ENCODE data around the gene SH3D19.
"Not testable (repeated sequence)": the region's sequence is repeated elsewhere in the genome, so short reads cannot be mapped to it uniquely, and the experiment has no call there.

Gene SH3D19

DNA sequence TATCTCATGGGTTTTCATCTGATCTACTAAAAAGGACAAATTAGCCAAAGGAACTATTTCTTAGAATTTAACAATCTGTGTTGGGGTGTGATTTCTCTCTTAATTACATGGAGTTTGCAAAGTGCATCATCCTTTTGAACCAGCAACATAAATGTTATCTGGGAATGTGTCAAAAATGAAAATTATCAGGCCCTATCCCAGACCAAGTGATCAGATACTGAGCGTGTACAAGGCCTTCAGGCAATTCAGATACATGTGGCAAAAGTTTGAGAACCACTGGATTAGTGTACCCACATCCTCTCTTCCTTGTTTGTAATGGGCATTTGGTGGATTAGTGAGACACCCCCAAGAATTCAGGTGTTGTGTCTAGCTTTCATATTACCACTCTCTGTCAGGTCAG is 3.8 kb downstream of the SH3D19 start:
- DNase-seq (ENCODE audit: low read depth): no peak

DNA sequence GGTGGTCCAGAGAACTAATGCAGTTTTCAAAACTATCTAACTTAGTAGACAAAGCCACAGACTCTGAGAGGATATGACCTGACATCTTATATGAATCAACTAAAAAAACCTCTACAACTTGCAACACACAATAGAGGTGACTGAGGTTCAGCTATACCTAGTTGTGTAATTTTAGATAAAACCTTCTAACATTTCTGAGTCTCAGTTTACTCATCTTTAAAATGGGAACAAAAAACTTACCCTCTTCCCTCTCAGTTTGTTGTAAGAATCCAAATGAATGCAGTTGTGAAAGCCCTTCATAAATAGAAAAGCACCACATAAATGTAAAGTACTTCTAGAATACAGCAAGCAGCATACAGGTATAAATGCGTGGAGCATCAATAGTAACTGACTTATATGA is 5.9 kb downstream of the SH3D19 start:
- no peak for DNase-seq (ENCODE audit: low read depth)

DNA sequence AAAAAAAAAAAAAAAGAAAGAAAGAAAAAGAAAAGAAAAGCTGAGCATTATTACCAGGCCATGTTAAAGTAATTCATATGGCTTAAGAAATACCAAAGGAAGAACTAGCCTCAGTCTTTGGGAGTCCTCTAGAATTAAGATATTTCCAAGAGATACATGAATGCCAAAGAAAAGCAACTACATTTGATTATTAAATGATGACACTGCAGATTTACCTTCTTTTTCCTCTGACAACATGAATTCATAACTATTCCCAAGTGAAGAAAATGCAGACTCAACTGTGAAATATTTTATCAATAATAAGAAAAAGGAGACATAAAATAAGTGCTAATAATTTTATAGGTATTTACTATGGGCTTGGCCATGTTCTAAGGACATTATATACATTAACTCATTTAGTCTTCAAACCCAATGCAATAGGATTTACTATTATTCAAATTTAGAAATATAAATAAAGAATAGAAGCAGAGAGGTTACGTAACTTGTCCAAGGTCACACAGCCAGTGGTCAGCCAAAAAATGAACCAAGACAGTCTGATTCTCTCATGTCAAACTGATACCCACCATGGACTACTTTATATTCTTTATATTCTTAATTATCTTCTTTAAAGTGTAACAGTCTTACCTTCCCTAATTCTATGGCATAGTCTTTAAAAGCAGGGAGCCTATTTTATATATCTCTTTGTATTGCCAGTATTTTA is 6.9 kb downstream of the SH3D19 start:
- no peak for DNase-seq (ENCODE audit: low read depth)

DNA sequence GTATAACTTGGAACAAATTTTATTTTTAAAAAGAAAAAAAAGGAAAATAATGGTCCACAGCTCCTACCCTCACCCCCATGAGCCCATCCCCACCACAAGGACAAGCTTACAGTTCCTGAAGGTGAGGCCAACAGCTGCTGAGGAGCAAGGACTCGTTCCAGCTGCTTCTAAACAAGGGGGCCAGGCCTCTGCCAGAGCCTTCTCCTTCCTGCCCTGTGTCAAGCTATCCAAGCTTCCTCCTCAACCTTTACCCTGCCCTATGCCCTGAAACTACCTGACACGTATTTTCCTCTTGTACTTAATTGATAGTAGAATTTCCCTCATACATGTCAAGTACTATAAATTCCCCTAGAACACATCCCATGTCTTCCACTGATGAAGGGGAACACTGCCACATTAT is 8.8 kb downstream of the SH3D19 start:
- no peak for DNase-seq (ENCODE audit: low read depth)

DNA sequence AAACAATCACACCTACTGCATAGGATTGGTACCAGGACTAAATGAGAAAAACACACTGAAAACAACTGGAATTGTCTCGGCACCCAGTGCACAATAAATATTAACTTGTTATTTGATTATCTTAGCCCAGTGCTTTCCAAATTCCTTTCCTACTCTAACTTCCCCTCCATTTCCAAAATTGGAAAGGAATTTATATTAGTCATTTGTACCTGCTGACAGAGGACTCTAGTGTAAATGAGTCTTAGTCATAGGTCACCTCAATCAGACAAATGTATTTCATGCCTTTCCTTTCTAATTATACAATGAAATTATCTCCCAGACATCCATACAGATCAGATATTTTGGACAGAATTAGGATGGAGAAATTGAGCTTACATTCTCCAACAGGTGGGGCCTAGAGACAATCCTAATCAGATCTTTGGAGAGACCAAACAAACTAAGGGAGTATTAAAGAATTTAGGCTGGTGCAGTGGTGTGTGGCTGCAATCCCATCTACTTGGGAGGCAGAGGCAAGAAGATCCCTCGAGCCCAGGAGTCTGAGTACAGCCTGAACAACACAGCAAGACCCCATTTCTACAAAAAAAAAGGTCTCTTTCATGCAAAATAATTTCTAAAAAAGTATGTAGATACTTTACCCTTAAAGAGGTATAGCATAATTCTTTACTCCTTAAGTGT is 10.1 kb downstream of the SH3D19 start:
- DNase-seq (ENCODE audit: low read depth): no peak

DNA sequence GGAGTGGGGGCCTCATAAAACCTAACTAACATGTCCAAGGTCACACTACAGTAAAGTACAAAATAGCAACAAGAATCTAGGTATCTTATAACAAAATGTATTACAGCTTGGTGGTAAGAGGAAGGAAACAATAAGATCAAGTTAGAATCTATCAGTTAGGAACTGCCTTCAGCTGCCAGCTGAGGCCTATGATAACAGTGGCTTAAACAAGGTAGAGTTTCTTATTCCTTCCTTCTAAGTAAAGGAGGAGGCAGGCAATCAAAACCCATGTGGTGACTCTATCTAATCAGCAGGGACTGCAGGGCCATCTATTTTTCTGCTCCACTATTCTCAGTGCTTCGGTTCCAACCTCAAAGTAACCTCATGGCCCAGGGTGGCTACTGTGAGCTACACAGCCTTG is 10.9 kb downstream of the SH3D19 start:
- no peak for DNase-seq (ENCODE audit: low read depth)

DNA sequence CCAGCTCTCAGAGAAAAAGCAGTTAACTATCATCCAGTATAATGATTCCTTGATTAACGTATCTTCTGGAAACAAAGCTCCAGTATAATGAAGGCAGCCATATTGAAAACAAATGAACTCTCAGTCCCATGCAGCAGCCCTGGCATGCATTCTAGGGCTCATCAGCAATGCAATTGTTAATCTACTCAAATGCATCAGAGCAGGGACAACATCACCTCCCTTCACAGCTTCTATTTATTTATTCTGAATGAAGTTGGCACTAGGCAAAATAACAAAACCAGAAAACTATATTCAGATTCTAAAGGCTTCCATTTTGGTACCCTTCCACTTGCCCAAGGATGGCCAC is 11.4 kb downstream of the SH3D19 start:
- DNase-seq (ENCODE audit: low read depth): no peak

DNA sequence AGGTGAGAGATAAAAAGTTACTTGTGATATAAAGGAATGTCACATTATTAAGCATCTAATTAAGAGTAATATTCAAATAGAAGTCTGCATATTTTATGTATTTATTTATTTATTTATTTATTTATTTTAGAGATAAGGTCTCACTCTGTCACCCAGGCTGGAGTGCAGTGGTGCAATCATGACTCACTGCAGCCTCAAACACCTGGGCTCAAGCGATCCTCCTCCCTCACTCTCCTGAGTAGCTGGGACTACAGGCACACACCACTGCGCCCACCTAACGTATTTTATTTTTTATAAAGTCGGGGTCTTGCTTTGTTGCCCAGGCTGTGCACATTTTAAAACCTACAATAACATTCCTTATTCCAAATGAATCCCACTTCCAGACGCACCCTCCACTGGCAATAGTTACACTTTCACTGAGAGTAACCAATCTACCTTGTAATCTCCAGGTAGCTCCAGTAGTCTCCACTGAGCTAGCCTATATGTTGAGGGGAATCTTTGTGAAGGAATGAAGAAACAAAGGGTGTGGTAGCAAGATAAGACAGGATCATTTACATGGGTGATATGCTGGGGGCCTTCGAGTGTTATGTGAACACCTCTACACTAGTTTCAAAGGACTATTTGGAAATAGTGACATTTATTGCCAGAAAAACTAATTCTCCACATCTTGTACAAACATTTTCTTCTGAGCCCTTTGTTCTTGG is 11.9 kb downstream of the SH3D19 start:
- no peak for DNase-seq (ENCODE audit: low read depth)

DNA sequence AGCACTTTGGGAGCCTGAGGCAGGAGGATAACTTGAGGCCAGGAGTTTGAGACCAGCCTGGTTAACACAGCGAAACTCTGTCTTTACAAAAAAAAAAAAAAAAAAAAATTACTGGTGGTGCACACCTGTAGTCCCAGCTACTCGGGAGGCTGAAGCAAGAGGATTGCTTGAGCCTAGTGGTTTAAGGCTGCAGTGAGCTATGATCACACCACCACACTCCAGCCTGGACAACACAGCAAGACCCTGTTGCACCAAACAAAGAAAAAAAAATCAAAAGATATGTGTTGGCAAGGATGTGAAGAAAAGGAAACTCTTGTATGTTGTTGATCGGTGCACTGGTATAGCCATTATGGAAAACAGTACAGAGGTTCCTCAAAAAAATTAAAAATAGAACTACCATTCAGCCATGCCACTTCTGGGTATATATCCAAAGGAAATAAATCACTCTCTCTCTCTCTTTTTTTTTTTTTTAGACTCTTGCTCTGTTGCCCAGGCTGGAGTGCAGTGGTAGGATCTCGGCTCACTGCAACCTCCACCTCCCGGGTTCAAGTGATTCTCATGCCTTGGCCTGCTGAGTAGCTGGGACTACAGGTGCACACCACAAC is 15.2 kb downstream of the SH3D19 start:
- DNase-seq (ENCODE audit: low read depth): no peak

DNA sequence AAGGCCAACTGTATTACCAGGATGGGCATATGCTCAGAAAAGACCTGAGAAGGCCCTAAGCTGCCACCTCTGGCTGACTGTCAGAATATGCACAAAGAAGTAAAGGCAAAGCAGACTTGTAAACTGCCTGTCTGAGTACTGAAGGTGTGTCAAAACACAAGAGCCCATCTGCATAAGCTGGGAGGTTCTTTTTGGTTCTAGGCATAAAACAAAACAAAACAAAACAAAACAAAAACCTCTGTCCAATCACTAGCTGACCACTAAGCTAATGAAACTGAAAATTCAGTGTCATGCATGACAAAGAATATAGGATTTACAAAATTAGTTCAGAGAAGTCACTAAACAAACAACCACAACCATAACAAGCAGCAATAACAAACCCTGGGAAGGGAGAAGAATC is 20.6 kb downstream of the SH3D19 start:
- DNase-seq (ENCODE audit: low read depth): no peak

DNA sequence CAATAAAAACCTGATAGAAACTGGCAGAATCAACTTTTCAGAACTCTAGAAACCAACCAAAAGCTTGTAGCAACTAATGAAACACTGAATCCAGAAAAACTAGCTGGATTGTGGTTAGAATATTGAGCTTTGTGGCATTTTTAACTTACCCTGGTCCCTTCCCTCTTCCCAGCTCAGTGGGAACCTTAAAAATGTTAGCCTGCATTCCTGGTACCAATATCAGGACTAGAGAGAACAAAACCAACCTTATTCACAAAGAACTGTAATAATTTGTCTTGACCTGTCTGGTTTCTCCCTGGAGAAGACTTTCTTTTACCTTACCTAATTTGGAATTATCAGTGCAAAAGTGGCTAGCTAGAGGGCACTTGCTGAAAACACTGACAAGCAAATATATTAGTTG is 21.2 kb downstream of the SH3D19 start:
- no peak for DNase-seq (ENCODE audit: low read depth)

DNA sequence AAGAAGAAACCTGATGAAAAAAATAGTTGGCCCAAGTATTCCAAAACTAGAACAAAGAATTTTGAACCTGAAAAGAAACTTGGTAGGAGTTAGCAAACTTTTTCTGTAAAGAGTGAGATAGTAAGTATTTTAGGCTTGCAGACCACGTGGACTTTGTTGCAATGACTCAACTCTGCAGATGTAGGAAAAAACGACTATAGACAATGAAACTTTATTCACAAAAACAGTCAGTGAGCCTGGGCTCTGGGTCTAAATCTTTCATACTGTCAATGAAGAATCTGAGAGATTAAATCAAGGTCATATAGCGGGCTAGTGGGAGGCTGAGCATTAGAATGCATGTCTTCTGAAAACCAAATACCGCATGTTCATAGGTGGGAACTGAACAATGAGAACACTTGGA is 23.0 kb downstream of the SH3D19 start:
- DNase-seq (ENCODE audit: low read depth): no peak

DNA sequence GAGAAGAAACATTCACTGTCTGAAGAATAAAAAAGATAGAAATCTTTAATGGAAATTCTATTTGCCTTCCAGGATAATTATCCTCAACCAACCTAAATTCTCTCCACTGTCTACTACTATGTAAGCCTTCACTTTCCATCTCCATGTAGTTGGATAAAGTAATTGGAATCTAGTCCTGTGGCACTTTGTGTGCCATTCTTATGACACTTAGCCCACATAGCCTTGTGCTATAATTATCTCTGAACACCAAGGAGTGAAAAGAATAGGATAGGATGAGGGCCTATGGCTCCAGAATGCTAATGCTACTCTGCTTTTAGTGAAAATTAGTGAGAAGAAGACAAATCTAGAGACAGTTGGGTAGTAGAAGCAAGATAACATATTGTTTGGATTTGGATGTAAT is 28.2 kb downstream of the SH3D19 start:
- DNase-seq (ENCODE audit: low read depth): no peak

DNA sequence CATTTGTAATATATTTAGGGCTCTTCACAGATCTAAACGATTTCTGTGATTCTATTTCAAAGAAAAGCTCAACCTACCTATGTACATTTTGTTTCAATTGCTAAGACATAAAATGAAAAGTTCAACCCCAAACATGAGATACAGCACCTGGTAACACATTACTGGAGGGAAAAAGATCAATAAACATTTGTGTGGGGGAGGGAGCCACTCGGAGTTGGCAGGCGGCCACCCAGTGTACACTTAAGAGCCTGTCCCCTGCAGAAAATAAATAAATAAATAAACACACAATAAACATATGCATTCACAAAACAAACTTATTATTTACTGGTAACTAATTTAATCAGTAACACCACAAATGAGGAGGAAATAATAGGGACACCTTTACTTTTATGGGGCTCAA is 29.2 kb downstream of the SH3D19 start:
- DNase-seq (ENCODE audit: low read depth): no peak

DNA sequence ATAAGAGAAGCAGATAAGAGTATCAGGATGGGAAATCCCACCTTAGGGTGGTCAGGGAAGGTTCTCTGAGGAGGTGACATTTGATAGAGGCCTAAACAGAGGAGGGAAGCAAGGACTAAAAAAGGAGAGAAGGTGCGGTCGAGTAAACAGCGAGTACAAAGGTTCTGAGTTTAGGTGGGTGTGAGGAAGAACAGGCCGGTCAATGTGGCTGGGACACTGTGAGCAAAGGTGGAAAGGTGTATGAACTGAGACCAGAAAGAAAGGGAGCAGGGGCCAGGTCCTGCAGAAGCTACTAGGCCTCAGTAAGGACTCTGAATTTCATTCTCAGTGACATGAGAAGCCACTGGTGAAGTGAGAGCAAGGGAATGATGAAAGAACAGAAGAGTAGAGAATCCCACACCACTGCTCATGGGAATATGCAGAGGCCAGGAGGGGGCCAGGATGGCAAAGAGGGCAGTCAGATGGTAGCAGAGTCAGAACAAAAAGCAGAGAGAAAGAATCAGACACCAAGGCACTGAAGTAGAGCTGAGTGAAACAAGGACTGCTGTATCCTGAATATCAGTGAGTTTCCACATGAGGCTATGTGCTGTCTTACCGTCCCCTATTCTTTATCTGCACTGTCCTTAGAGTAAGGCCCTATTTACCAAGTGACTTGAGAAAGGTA is 30.4 kb downstream of the SH3D19 start:
- DNase-seq (ENCODE audit: low read depth): no peak

DNA sequence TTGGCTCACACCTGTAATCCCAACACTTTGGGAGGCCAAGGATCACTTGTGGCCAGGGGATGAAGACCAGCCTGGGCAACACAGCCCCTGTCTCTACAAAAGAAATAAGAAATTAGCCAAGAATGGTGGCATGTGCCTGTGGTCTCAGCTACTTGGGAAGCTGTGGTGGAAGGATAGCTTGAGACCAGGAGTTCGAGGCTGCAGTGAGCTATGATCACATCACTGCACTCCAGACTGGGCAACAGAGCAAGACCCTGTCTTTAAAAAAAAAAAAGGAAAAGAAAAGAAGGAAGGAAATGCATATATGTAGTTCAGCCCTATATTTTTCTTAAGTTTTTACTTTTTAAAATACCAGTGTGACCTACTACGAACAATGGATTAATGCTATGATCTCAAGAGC is 33.4 kb downstream of the SH3D19 start:
- no peak for DNase-seq (ENCODE audit: low read depth)

DNA sequence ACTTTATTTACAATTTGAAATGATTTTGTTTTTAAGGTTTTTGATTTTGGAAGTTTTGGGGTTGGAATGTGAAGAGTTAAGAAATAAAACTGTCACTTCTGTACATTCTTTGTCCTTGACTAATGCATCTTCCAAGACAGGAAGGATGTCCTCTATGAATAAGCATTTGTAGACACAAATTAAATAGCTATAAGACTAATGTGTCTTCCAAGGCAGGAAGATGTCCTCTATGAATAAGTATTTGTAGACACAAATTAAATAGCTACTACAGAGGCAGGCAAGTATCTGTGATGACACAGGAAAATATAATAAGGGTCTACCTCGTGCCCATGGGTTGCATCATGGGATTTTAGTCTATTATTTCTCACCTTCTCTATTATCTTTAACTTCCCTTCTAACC is 33.9 kb downstream of the SH3D19 start:
- DNase-seq (ENCODE audit: low read depth): no peak

DNA sequence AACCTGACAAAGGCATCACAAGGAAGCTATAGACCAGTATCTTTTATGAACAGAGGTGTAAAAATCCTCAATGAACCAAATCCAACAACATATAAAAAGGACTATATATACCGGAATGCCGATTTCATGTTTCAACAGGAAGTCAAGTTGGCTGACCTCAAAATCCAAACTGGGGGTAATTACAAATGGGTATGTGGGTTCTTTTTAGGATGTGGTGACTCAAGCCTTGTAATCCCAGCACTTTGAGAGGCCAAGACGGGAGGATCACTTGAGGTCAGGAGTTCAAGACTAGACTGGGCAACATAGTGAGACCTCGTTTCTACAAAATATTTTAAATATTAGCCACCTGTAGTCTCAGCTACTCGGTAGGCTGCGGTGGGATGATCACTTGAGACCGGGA is 38.0 kb downstream of the SH3D19 start:
- no peak for DNase-seq (ENCODE audit: low read depth)

DNA sequence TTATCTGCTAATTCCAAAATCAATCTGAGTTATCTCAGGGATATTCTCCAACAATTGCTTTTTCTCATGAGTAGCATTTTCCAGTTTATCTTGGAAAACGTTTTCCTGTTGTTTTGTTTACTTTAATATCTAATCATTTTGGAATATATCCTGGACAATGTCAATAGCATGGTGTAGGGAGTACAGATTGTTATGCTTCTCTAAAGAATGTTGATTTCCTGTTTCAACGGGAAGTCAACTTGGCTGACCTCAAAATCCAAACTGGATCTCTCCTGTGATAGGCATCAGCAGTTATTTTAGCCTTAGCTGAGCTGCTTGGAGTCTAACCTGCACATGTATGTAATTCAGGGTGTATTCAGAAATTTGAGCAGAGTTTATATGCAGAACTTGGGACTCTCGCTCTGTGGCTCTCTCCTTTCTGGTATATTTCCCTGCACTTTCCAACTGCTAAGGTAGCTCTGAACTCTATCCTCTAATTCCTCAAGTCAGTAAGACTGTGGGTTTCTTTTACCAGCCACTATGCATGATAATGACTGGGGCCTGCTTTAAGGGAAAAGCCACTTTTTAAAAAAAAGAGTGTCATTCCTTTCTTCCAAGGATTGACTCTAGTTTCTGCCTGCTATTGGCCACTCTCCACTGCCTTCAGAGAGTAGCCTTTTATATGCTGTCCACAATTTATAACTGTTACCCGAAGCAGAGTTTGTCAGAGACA is 40.7 kb downstream of the SH3D19 start:
- DNase-seq (ENCODE audit: low read depth): no peak

DNA sequence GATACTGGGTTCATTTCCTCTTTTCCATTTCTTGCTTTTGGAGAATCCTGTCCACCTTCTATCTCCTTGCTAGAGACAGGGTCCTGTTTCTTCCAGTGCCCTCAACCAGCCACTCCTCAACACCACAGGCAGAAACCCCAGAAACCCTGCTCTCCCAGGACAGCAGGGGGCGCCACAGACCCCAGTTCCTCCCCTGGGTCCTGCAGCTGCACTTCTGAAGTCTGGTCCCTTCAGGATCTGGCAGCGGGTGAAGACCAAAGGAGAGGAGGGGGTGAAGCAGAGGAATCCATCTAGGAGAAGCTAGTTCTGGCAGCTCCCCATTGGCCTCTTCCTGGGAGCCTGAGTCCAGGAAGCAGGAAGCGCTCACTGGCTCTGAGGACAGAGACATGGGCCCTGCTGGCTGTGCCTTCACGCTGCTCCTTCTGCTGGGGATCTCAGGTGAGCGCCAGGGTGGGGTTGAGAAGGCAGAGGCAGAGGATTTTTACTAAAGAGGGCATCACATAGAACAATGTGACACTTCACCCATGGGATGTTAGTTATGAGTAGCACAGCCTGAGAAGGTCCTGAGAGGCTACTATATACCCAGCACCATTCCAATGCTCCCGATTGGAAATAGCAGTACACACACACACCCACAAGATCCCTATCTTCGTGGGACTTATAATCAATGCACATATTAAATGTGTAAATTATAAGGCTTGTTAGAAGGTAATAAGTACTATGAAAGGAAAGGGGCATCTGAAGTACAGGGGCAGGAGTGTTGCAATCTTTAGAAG is 48.4 kb downstream of the SH3D19 start, which contains the start of gene PRSS48:
Gene PRSS48 (plus strand): TSS at position 375 of the 776 bp plus-strand sequence. CDS start 12 bp downstream, at position 387.
- DNase-seq (ENCODE audit: low read depth): no peak

DNA sequence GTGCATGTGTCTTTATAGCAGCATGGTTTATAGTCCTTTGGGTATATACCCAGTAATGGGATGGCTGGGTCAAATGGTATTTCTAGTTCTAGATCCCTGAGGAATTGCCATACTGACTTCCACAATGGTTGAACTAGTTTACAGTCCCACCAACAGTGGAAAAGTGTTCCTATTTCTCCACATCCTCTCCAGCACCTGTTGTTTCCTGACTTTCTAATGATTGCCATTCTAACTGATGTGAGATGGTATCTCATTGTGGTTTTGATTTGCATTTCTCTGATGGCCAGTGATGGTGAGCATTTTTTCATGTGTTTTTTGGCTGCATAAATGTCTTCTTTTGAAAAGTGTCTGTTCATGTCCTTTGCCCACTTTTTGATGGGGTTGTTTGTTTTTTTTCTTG is 56.5 kb downstream of the SH3D19 start:
- DNase-seq (ENCODE audit: low read depth): not testable (repeated sequence)

Measured in stimulated activated CD4-positive, alpha-beta T cell treated with anti-CD3 and anti-CD28 coated beads, Interleukin-2, amount 100 ng/mL, for 4 hours (primary cell).